Measurements from ENCODE around the gene MEFV.

Gene MEFV

DNA sequence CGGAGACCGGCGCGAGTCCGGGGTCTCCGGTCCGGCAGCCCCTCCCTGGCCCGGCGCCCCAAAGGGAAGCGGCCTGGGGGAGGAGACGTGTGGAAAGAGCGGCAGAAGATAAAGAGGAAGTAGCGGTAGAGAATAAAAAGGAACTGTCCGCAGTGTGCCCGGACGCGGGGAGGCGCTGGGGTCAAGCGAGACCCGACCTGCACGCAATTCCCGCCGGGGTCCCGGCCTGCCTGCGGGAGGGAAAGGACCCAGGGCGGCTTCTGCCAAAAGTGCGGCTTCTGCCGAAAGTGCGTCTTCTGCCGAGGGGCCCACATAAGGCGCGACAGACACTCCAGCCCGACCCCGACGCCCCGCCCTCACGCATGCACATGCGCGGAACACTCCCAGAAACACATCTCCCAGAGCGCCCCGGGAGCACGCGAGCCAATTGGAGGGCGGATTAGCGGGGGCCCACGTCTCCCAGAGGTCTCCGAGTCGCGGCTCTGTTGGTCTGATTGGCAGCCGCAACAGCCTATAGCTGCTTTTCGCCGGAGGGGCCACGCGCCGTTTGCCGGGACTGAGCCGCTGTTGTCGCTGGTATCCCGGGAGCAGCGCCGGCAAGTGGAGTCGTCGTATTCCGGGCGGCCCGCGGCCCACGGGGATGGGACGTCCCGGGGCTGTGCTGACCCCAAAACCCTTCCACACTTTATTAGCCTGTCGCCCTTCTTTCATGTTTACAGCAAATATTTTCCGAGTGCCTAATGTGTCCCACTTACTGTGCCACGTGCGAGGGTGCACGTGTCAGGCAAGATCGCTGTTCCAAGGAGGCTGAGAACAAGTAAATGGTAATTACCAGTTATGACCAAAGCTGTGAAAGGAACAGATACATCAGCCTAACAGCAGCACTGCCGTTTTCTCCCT lies 8.0 kb upstream of the MEFV start:
- H3K79me2 ChIP-seq (ENCODE audit: low read length): 0 out of 2 replicates have a peak, but pooled peaks cover 4% of the 10 kb centered on the region
- H3K4me1 ChIP-seq (ENCODE audit: low read length): peaks cover 4% of the 10 kb centered on the region
- H3K4me2 ChIP-seq (ENCODE audit: low read length): peak overlapping the region; percentile 100
- H3K36me3 ChIP-seq (replicated peaks; ENCODE audit: low read depth, low read length): no peaks in the 10 kb centered on the region
- H2AFZ ChIP-seq (ENCODE audit: low read depth, low read length): peak overlapping the region; percentile 93
- no peaks in the 10 kb centered on the region for H3K9me3 ChIP-seq (ENCODE audit: insufficient read depth, low read length)
- no peaks in the 10 kb centered on the region for H3K27me3 ChIP-seq (ENCODE audit: low read depth, low read length)
- no peak for TF ChIP-seq EZH2phosphoT487 (IDR thresholded peaks at IDR 0.05; ENCODE audit: low read depth)
- TF ChIP-seq, protein P1, sequence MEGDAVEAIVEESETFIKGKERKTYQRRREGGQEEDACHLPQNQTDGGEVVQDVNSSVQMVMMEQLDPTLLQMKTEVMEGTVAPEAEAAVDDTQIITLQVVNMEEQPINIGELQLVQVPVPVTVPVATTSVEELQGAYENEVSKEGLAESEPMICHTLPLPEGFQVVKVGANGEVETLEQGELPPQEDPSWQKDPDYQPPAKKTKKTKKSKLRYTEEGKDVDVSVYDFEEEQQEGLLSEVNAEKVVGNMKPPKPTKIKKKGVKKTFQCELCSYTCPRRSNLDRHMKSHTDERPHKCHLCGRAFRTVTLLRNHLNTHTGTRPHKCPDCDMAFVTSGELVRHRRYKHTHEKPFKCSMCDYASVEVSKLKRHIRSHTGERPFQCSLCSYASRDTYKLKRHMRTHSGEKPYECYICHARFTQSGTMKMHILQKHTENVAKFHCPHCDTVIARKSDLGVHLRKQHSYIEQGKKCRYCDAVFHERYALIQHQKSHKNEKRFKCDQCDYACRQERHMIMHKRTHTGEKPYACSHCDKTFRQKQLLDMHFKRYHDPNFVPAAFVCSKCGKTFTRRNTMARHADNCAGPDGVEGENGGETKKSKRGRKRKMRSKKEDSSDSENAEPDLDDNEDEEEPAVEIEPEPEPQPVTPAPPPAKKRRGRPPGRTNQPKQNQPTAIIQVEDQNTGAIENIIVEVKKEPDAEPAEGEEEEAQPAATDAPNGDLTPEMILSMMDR (IDR thresholded peaks at IDR 0.05; ENCODE audit: low read depth, low read length): peak; percentile 29; the same call in 1 of the 2 replicates
- H3K9ac ChIP-seq (ENCODE audit: low read length): peak overlapping the region; percentile 97
- peak overlapping the region; percentile 84 for H3K27ac ChIP-seq (ENCODE audit: low read length)
- no peaks in the 10 kb centered on the region for H4K20me1 ChIP-seq (ENCODE audit: insufficient read depth, low read length)
- peak overlapping the region; percentile 100 for H3K4me3 ChIP-seq (ENCODE audit: low read length)

DNA sequence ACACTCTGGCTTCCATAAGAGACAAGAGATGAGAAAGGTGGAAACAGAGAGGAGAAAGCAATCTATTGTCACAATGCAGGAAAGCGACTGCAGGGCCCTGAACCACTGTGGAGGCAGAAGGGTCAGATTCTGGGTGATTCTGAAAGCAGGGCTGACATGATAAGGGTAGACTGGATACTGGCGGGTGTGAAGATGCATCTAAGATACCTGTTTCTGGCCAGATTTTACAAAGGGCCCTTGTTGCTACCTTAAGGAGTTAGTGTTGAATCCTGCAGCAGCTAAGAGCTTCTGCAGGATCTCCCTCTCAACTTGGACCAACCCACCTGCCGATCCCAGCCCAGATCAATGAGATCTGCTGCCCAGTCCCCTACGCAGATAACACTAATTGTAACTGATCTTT lies 6.1 kb upstream of the MEFV start:
- Histone ChIP-seq H3K27ac (ENCODE audit: low read length) (no peak overlapping the region), H3K36me3 (replicated peaks; ENCODE audit: low read depth, low read length) (no peaks in the 10 kb centered on the region), H3K27me3 (ENCODE audit: low read depth, low read length) (no peaks in the 10 kb centered on the region), H3K9me3 (ENCODE audit: insufficient read depth, low read length) (no peaks in the 10 kb centered on the region), H3K79me2 (ENCODE audit: low read length) (0 out of 2 replicates have a peak, but pooled peaks cover 4% of the 10 kb centered on the region), H3K4me3 (ENCODE audit: low read length) (no peak overlapping the region), H3K9ac (ENCODE audit: low read length) (no peak overlapping the region), H3K4me1 (ENCODE audit: low read length) (peaks cover 4% of the 10 kb centered on the region), H2AFZ (ENCODE audit: low read depth, low read length) (no peak overlapping the region), H4K20me1 (ENCODE audit: insufficient read depth, low read length) (no peaks in the 10 kb centered on the region), H3K4me2 (ENCODE audit: low read length) (no peak overlapping the region)
- TF ChIP-seq, protein P1 (IDR thresholded peaks at IDR 0.05; ENCODE audit: low read depth, low read length): no peak
- TF ChIP-seq EZH2phosphoT487 (IDR thresholded peaks at IDR 0.05; ENCODE audit: low read depth): no peak

- Histone ChIP-seq H3K27me3 (ENCODE audit: low read depth, low read length) (no peaks in the 10 kb centered on the region), H3K36me3 (replicated peaks; ENCODE audit: low read depth, low read length) (no peaks in the 10 kb centered on the region), H3K4me2 (ENCODE audit: low read length) (no peak overlapping the region), H3K27ac (ENCODE audit: low read length) (no peak overlapping the region), H3K4me1 (ENCODE audit: low read length) (peaks cover 2% of the 10 kb centered on the region), H2AFZ (ENCODE audit: low read depth, low read length) (no peak overlapping the region), H3K9ac (ENCODE audit: low read length) (no peak overlapping the region), H4K20me1 (ENCODE audit: insufficient read depth, low read length) (no peaks in the 10 kb centered on the region), H3K4me3 (ENCODE audit: low read length) (no peak overlapping the region), H3K79me2 (ENCODE audit: low read length) (0 out of 2 replicates have a peak, but pooled peaks cover 4% of the 10 kb centered on the region), H3K9me3 (ENCODE audit: insufficient read depth, low read length) (no peaks in the 10 kb centered on the region)
- TF ChIP-seq EZH2phosphoT487 (IDR thresholded peaks at IDR 0.05; ENCODE audit: low read depth): no peak
- TF ChIP-seq, protein P1 (IDR thresholded peaks at IDR 0.05; ENCODE audit: low read depth, low read length): no peak
Measured at GRCh38 chr16:3259836-3260235, 3.4 kb upstream of the MEFV start.

GRCh38 chr16:3256866-3257465 lies 533 bp upstream of the MEFV start:
- no peaks in the 10 kb centered on the region for H3K9me3 ChIP-seq (ENCODE audit: insufficient read depth, low read length)
- TF ChIP-seq, protein P1 (IDR thresholded peaks at IDR 0.05; ENCODE audit: low read depth, low read length): no peak
- TF ChIP-seq EZH2phosphoT487 (IDR thresholded peaks at IDR 0.05; ENCODE audit: low read depth): no peak
- H3K79me2 ChIP-seq (ENCODE audit: low read length): no peaks in the 10 kb centered on the region
- no peak overlapping the region for H3K27ac ChIP-seq (ENCODE audit: low read length)
- no peak overlapping the region for H3K4me2 ChIP-seq (ENCODE audit: low read length)
- H3K4me1 ChIP-seq (ENCODE audit: low read length): no peaks in the 10 kb centered on the region
- H3K9ac ChIP-seq (ENCODE audit: low read length): no peak overlapping the region
- no peaks in the 10 kb centered on the region for H4K20me1 ChIP-seq (ENCODE audit: insufficient read depth, low read length)
- no peak overlapping the region for H3K4me3 ChIP-seq (ENCODE audit: low read length)
- H3K27me3 ChIP-seq (ENCODE audit: low read depth, low read length): no peaks in the 10 kb centered on the region
- H2AFZ ChIP-seq (ENCODE audit: low read depth, low read length): no peak overlapping the region
- H3K36me3 ChIP-seq (replicated peaks; ENCODE audit: low read depth, low read length): no peaks in the 10 kb centered on the region
